Activated CD4-positive, CD25-positive, alpha-beta regulatory T cell (primary cell): Measurements from ENCODE around the gene PDIK1L.

ENCODE experiments used
- DNase-seq, 4 experiments: peaks; one replicate each; lab custom pipeline; 2025; lab: John Stamatoyannopoulos, UW

The PDIK1L gene

DNA sequence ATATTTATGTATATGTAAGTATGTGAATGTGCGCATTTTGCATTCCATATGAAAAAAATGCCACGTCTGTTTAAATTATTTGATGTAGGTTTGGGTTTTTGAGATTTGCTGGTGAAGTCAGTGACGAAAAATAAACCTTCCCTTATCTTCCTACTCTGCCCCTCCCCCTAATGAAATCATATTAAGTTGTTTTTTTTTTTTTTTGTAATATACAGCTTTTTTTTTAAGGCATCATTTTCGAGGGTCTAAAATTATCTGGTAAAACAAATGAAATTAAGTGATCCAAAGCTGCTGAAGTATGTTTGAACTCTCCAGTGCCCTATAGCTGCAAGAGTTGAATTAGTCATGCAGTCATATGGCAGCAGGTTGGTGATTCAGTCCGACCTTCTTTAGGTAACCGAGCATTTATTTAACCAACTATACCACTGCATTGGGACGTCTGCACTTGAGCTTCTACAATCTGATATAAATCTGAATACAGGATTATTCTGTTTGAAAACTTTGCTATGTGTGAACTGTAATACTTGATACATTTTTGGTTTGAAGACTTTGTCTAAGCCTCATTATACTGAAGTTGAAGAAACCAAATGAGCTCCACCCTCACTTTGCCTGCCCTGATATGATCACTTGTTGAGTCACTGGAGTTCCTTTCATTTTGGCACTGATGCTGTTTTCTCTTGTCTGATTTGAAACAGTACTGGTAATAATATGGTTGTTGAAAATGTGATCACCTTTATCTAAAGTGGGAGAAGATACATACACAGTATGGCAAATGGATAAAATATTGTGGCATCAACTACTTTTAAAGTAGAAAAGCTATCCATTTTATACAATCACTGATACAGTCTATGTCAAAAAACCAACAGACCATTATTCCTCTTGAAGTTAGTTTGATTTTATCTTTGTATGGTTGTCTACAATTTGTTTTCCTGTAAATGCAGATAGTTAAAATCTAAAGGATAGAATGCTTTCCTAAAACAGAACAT lies 11.7 kb downstream of the PDIK1L start:
- DNase-seq = no peak

DNA sequence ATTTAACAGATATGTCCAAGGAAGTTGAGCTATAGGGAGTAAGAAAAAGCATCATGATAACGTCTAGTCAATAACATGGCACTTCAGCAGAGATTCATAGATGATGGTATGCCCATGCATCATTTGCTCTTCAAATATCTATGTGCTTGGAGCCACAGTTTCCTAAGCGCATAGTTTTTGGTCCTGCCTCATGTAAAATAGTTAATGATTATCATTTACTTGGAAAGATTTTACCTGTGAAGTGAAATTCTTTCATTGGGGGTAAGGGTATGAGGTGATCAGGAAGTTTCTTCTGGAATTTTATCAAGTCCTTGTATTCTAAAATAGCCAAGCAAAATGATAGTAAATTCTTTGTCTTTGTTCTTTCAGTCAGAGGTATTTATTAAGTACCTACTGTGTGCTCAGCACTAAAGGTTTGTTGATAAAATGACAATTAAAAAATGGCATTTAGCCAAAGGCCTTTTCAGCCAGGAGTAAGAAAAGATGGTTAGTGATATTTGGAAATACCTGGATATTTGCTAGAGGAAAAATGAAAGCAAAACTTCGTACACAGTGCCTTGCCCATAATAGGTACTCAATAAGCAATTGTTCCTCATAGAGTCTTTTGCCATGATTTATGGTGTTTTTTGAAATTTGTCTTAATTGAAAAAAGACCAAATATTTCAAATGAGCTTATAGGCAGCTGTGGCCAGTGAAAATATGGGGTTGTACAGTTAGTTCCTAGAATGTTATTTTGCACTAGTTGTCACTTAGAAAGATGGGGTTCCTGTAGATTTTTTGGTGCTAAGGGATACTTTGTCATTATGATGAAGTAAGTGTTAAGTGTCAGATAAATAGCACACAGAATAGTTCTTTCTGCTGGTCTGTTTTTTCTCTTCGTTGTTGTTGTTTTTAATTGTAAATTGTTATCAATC lies 13.1 kb downstream of the PDIK1L start:
- no peak for DNase-seq

DNA sequence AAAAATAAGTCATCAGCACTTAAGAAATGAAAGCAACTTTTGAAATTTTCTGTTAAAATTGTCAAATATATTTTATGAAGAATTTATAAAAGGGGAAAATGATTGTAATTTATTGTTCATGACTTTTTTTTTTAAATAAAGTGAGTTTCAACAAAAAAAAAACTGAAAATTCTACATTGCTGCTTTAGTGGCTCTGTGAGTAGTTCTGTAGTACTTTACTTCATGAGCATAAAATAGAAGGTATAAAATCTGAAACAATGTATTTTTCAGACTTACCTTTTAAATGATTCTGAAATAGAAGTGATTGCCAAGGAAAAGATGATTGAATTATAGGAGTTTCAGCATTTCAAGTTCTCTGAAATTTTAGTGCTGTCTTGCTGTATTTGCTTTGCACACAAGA lies 13.8 kb downstream of the PDIK1L start:
- no peak for DNase-seq

DNA sequence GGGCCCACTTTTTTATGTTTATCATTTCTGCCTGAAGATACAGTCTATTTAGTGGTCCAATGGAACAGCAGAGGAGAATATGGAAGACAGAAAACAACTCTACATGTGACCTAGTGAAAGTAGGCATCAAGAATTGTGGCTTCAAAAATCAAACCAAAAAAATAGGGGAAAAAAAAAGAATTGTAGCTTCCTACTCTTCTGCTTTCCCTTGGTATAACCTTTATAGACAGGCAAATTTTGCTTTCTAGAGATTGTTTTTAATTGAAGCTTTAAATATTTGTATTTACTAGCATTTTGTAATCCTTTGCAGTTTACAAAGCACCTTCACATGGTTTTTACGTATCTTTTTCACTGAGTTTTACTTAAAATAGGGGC lies 14.3 kb downstream of the PDIK1L start:
- DNase-seq = no peak

DNA sequence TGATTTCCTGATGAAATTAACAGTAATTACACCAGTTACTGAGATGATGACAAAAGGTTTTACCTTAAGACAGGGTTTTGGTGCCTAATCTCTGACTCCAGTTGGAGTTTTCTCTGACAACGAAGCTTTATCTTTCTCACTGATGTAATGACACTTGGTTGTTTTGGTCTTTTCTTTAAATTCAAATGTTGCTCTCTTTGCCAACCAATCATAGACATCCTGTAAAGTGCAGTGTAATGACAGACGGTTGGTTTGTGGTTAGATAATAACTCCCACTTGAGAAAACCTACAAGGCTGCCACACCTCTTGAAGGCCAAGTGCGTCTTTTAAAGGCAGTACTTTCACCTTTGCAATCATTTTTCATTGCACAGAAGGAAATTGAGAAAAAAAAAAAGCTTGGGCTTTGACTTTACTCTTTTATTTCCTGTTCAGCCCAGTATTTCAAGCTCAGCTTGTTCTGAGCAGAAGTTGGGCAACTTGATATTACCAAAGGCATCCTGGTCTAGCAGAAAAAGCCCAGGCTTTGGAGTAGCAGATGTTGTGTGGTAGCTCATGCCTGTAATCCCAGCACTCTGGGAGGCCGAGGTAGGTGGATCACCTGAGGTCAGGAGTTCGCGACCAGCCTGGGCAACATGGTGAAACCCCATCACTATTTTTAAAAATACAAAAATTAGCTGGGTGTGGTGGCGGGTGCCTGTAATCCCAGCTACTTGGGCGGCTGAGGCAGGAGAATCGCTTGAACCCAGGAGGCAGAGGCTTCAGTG lies 14.9 kb downstream of the PDIK1L start:
- DNase-seq = peak in 2 of 4 experiments; percentile 9 to 26

DNA sequence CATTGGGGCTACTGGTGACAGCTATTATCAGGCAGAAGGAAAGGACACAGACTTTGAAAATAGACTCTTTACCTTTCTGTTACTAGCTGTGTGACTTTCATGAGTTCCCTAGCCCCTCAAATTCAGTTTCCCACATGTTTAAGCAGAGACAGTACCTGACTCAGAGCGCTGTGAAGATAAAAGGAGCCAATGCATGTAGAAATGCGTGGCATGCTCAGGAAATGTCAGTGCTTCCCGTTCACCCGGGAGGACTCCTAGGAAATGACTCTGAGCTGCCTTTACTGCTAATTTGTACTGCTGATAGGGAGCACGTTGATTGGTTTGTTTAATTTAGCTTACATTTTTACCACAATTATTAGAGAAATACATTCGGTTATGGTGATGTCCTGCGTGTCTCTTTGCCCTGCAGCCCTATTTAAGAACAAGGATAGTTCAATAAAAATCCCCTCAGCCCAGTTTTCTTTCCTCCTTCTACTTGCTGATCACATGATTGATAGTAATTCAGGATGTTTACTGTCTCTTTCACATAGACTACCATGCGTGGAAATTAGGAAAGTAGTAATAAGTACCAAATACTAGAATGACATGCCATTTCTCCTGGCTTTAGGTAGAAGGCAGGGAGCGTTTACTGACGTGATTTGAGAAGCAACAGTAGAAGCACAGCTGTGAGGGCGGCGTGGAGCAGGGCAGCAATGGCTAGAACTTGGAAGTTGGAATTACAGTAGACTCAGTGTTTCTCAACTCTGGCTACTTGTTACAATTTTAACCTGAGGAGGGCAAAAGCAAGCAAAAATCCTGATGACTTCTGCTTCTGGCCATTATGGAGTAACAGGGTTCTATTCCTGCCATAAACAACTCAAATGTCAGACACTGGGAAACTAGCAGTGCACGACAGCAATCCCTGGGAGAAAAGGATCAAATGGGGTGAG lies 15.9 kb downstream of the PDIK1L start:
- no peak for DNase-seq

DNA sequence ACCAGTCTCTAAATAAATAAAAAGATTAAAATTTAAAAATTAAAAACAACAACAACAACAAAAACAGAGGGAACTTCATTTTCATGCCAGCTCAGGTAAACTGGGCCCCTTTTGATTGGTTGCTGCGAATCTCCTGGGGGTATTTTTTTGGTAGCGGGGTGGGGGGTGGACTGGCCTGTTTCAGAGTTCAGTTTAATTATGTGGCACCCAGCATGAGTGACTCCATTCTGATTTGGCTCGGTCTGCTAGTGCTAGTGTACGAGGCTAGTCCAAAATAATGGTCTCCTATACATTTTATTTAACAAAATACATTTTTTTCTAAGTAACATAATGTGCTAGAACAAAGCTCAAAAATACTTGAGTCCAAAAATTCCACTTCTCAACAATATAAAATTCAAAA lies 18.2 kb downstream of the PDIK1L start:
- DNase-seq = no peak

DNA sequence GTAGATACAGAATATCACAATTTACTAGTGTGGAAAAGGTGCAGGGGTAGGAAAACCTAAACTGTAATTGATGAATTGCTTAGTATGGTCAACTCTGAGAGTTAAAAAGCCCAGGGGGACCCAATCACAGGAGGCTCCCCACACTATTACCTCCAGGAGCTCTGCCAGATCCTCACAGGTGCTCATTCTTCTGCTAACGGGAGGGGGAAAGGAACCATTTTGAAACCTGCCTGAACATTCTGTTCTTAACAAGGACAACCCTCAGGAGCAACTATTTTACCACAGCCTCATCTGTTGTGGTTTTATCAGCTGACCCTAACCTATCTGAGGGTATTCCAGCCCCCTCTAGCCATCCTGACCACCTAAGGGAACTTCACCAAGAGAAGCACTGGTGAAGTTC lies 19.1 kb downstream of the PDIK1L start:
- DNase-seq = no peak

DNA sequence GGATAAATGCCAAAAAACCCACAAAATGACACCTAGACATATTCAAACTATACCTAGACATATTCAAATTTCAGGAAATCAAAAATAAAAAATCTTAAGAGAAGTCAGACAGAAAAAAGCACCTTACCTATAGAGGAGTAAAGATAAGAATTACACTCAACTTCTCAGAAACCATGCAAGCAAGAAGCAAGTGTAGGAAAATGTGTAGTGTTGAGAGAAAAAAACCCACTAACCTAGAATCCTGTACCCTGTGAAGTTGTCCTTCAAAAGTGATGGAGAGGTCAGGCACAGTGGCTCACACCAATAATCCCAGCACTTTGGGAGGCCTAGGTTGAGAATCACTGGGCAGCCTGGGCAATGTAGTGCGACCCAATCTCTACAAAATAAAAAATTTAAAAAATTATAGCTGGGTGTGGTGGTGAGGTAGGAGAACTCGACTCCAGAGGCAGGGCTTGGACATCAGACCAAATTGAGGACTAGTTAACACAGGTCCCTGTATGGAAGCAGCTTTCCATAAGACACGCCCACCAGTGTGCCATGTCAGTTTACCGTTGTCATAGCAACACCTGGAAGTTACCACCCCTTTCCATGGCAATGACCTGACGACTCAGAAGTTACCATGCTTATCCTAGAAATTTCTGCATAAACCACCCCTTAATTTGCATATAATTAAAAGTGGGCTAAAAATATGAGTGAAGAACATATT lies 20.7 kb downstream of the PDIK1L start:
- no peak for DNase-seq

DNA sequence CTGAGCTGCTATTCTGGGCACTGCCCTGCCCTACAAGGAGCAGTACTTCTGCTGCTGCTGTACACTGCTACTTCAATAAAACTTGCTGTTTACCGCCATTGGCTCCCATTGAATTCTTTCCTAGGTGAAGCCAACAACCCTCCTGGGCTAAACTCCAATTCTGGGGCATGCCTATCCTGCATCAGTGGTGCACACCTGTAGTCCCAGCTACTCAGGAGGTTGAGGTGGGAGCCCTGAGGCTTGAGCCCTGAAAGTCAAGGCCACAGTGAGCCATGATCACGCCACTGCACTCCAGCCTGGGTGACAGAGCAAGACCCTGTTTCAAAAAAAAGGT lies 21.2 kb downstream of the PDIK1L start:
- DNase-seq = no peak

DNA sequence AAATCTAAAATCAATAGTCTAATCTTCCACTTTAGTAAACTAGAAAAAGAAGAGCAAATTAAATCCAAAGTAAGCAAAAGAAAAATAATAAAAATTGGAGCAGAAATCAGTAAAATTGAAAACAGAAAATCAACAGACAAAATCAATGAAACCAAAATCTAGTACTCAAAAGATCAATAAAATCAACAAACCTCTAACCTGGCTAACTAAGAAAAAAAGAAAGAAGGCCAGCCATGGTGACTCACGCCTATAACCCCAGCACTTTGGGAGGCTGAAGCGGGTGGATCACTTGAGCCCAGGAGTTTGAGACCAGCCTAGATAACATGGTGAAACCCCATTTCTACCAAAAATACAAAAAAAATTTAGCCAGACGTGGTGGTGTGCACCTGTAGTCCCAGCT lies 22.8 kb downstream of the PDIK1L start:
- no peak for DNase-seq

DNA sequence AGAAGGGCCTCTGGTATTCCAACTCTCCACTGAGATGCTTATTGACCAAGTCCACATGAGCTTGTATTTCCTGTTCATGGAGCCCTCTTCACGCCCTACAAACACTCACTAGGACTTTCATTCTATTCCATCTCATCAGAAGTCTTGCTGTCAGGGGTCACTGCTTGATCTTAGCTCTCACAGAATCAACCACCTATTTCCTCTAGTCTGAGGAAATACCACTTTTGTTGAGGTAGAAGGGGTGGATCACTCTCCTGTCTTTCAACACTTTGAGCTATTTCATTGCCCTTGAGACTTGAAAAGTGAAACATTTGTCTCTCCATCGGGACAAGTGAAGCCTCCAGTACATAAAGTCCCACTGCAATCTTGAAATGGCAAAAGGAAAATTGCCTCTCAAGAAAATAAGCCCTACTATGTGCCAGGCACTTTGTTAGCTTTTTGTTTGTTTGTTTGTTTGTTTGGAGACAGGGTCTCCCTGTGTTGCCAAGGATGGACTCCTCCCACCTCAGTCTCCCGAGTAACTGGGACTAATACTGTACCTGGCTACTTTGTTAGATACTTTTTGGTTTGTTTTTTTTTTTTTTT lies 27.4 kb downstream of the PDIK1L start:
- no peak for DNase-seq

DNA sequence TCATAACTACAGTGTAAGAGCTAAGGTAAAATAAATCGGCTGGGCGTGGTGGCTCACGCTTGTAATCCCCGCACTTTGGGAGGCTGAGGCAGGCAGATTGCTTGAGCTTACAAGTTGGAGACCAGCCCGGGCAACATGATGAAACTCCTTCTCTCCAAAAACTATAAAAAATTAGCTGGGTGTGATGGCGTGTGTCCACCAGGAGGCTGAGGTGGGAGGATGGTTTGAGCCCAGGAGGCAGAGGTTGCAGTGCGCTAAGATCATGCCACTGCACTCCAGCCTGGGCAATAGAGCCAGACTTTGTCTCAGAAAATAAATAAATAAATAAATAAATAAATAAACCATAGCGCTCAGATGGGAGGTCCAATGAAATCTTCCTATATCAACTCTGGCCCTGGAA lies 30.5 kb downstream of the PDIK1L start:
- no peak for DNase-seq

DNA sequence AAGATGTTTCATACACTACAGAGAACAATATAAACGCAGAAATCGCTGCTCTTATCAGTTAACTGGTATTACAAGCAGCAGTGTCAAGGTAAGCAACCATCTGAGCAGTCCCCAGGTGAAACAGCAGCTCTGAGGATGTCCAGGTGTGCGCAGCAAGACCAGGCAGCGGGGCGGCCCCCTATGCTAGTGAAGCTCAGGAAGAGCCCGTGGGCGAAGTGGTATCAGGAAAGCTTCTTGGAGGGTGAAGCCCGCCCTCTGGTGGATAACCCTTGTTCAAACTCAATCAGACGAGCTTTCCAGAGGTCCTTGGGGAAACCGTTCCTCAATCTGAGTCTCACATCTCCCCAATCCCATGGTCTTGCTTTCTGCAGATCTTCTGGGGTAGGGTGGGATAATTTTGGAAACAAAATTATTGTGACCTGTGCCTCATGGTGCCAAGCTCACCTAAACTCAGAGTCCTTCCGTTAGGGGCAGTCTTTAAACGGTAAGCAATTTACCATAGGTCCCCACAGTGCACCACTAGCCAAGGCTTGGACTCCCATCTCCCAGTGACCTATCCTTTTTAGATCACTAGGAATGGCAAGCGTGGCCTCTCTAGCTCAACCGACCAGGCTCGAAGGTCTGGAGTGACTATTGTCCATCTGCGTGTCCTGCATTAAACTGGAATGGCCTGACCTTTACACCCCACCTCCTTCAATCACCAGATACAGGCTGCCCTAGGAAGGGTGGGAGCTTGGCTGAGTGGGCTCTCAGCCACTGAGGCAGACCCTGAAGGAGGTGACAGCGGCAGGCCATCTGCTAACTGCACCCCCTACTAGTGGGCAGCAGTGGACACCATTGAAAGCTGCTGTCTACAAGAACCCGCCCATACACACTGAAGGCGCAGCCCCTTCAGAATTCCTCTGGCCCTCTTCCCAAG lies 33.7 kb downstream of the PDIK1L start:
- DNase-seq = peak; percentile 28 to 56 (median 40)

DNA sequence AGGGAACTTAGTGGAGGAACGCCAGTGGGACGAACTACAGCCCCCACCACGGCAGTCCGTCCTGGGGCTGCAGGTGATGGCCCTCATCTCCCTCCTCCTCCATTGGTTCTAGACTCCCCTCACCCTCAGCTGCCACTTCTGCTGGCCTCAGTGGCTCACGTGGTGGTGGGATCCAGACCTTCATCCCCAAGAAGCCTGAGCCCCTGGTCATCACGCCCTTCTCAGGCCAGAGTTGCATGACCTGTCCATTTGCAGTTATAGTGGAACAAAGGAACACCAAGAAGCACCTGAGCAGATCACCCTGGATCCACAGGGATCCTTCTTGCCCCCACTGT lies 34.3 kb downstream of the PDIK1L start:
- no peak for DNase-seq

DNA sequence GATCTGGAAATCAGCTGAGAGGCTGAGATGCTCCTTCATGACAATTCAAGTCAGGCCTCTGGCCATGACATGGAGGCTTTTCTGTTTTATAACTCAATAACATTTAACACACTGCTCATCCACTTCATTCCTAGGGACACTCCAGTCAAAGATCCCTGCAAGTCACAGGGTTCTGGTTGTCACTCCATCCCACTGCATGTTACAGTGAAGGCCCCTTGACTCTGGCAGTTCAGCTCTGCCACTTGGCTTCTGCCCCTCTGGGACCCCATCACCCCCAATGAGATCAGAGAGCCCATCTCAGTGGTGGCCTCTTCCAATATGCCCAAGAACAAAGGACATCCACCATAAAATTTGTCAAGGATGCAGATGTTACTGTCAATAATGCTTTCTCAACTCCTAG lies 37.3 kb downstream of the PDIK1L start:
- DNase-seq = no peak

DNA sequence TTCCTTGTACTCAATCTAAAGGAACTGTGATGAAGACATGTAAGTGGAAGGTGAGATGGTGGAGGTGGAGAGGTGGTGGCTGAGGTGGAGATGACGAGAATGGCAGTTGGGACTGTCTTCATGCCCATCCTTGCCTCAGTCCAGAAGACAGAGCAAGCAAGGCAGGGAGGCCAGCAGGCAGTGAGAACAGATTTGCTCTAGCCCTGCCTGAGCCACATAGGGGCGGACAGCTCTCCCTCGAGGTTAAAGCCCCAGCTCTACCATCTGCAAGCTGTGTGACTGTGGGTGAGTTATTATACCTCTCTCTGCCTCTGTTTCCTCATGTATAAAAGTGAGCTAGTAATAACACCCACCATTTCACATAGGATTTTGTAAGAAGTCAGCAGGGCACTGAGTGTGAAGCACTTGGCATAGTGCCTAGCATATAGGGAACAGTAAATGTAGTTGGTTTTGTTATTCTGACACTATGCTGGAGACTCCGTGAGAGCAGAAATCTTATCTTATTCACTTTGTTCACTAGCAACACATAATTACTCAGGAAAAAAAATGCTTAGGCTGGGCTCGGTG lies 42.4 kb downstream of the PDIK1L start:
- no peak for DNase-seq

DNA sequence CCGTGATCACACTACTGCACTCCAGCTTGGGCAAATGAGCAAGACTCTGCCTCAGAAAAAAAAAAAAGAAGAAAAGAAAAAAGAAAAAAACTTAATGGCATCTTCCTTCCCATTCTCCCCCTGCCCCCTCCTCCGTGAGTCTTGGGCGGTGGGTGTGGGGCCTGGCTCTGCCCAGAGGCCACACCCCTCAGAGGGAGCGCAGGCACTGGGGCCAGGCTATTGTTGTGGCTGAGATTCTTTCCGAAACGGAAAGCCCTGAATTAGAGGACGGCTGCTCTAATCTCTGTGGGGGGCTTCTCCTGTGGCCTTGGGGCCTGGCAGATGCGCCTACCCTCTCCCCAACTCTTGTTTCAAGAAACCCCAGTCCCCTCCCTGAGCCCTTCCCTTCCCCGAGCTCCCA lies 43.1 kb downstream of the PDIK1L start:
- no peak for DNase-seq
